G401.6 (cell line): ENCODE data around the gene RSL1D1.
"Not testable (repeated sequence)": the region's sequence is repeated elsewhere in the genome, so short reads cannot be mapped to it uniquely, and the experiment has no call there.

ENCODE experiments used
- FAIRE-seq: peaks from 2 replicates; lab custom pipeline; 2012; peaks lifted over from hg19 to GRCh38; lab: Jason Lieb, UNC

RSL1D1 gene

GRCh38 chr16:11797166-11797956 lies 54.0 kb downstream of the RSL1D1 start, which contains the start of gene ZC3H7A:
ZC3H7A (minus strand) TSS chr16:11797258; CDS start chr16:11782354, 14,904 bp downstream.
- peak; percentile 82 for FAIRE-seq

- no peak for FAIRE-seq
Measured at GRCh38 chr16:11796227-11797165, 54.8 kb downstream of the RSL1D1 start.

GRCh38 chr16:11795887-11796226 lies 55.5 kb downstream of the RSL1D1 start:
- FAIRE-seq = no peak

- FAIRE-seq = no peak
Measured at GRCh38 chr16:11794996-11795886, 56.1 kb downstream of the RSL1D1 start.

- no peak for FAIRE-seq
Measured at GRCh38 chr16:11794447-11794846, 56.9 kb downstream of the RSL1D1 start.

- FAIRE-seq = no peak
Measured at GRCh38 chr16:11793840-11794239, 57.5 kb downstream of the RSL1D1 start.

- FAIRE-seq = no peak
Measured at GRCh38 chr16:11792410-11793241, 58.7 kb downstream of the RSL1D1 start.

- FAIRE-seq = no peak
Measured at GRCh38 chr16:11791144-11791828, 60.1 kb downstream of the RSL1D1 start.

- FAIRE-seq = no peak
Measured at GRCh38 chr16:11788914-11789313, 62.4 kb downstream of the RSL1D1 start.

- not testable (repeated sequence) for FAIRE-seq
Measured at GRCh38 chr16:11784980-11785599, 66.3 kb downstream of the RSL1D1 start.

- FAIRE-seq = not testable (repeated sequence)
Measured at GRCh38 chr16:11784381-11784780, 67.0 kb downstream of the RSL1D1 start.

- peak; percentile 15 for FAIRE-seq
Measured at GRCh38 chr16:11784038-11784369, 67.3 kb downstream of the RSL1D1 start.
